DND-41 (cell line): ENCODE results near the gene ROBO2.

ENCODE experiments used
- ATAC-seq: fragments of 200-7000 bp; cut with Tn5 transposase; 3 replicates; pipeline ENCODE4 v1.9.1; 2021; ENCODE audit warnings: low read depth; ENCODE audit not compliant: insufficient read depth
- DNase-seq: peaks from one replicate; pipeline ENCODE4 v3.0.0-alpha.2; 2020
- H2AFZ ChIP-seq: 2 replicates; pipeline ENCODE4 v1.6.0; 2012; ENCODE audit warnings: low read depth, low read length
- H3K27ac ChIP-seq: 2 replicates; pipeline ENCODE4 v1.5.1; 2012; ENCODE audit warnings: low read length, inconsistent platforms
- H3K27me3 ChIP-seq: fragments of 200-600 bp; sonication (generic); 2 replicates; pipeline ENCODE4 v1.6.0; 2012; ENCODE audit warnings: low read length, mild to moderate bottlenecking, inconsistent platforms; ENCODE audit not compliant: insufficient read depth, poor library complexity
- H3K36me3 ChIP-seq: 2 replicates; pipeline ENCODE4 v1.5.1; 2012; ENCODE audit warnings: low read length, inconsistent platforms; ENCODE audit not compliant: insufficient read depth
- H3K4me1 ChIP-seq: 2 replicates; pipeline ENCODE4 v1.5.1; 2012; ENCODE audit warnings: mild to moderate bottlenecking, low read length; ENCODE audit not compliant: insufficient read depth
- H3K4me2 ChIP-seq: 2 replicates; pipeline ENCODE4 v1.6.0; 2012; ENCODE audit warnings: mild to moderate bottlenecking, moderate library complexity, low read length, inconsistent platforms; ENCODE audit not compliant: insufficient read depth
- H3K4me3 ChIP-seq, 2 experiments: fragments of 200-600 bp in 1 of 2; shearing (Covaris generic) in 1 of 2; 2 replicates each; pipeline ENCODE4 v1.5.1; 2012 to 2016; ENCODE audit warnings: inconsistent platforms in 2 of 2, low read length in 2 of 2, mild to moderate bottlenecking in 2 of 2, low read depth in 1 of 2, moderate library complexity in 1 of 2
- H3K79me2 ChIP-seq: 2 replicates; pipeline ENCODE4 v1.6.0; 2012; ENCODE audit warnings: low read length, inconsistent platforms; ENCODE audit not compliant: insufficient read depth
- H3K9ac ChIP-seq: 2 replicates; pipeline ENCODE4 v1.6.0; 2012; ENCODE audit warnings: low read depth, mild to moderate bottlenecking, inconsistent platforms, low read length, moderate library complexity
- H3K9me3 ChIP-seq: 2 replicates; pipeline ENCODE4 v1.5.1; 2012; ENCODE audit warnings: low read length, moderate library complexity, mild to moderate bottlenecking, inconsistent platforms; ENCODE audit not compliant: insufficient read depth, severe bottlenecking
- H4K20me1 ChIP-seq: 2 replicates; pipeline ENCODE4 v1.6.0; 2012; ENCODE audit warnings: low read length; ENCODE audit not compliant: insufficient read depth
- EZH2 ChIP-seq: IDR thresholded peaks from 3 replicates; pipeline ENCODE4 v1.6.1; 2012; ENCODE audit warnings: borderline replicate concordance, low read depth, mild to moderate bottlenecking, moderate library complexity, low read length, inconsistent platforms; ENCODE audit not compliant: severe bottlenecking
- TF ChIP-seq, protein P1 (sequence below): IDR thresholded peaks from 2 replicates; pipeline ENCODE4 v1.5.1; 2012; ENCODE audit warnings: borderline replicate concordance, low read length, moderate library complexity, mild to moderate bottlenecking; ENCODE audit not compliant: poor library complexity, severe bottlenecking; ENCODE audit errors: extremely low read depth

The ROBO2 gene

DNA sequence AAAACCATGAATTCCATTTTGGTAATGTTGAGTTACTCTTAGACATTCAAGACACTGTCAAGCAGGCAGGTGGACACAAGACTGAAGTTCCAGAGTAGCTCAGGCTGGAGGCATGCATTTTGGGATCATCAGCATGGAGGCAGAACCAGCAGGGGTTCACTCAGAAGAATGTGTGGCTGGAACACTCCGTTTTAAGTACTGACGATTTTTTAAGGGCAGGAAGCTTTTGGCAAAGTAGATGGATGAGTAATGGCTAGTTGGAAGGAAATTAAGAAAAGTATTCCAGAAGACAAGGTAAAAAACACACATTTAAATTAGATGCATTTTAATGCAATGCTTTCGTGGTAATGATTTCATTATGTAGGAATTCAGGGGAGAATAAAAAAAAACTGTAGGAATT is 420.4 kb downstream of the ROBO2 start:
- no peaks in the 10 kb centered on the region for H3K9me3 ChIP-seq
- no peaks in the 10 kb centered on the region for H3K36me3 ChIP-seq
- H3K79me2 ChIP-seq, result no peaks in the 10 kb centered on the region
- no peak for ATAC-seq
- H2AFZ ChIP-seq, result no peak overlapping the region
- TF ChIP-seq EZH2, result no peak
- TF ChIP-seq, protein P1, sequence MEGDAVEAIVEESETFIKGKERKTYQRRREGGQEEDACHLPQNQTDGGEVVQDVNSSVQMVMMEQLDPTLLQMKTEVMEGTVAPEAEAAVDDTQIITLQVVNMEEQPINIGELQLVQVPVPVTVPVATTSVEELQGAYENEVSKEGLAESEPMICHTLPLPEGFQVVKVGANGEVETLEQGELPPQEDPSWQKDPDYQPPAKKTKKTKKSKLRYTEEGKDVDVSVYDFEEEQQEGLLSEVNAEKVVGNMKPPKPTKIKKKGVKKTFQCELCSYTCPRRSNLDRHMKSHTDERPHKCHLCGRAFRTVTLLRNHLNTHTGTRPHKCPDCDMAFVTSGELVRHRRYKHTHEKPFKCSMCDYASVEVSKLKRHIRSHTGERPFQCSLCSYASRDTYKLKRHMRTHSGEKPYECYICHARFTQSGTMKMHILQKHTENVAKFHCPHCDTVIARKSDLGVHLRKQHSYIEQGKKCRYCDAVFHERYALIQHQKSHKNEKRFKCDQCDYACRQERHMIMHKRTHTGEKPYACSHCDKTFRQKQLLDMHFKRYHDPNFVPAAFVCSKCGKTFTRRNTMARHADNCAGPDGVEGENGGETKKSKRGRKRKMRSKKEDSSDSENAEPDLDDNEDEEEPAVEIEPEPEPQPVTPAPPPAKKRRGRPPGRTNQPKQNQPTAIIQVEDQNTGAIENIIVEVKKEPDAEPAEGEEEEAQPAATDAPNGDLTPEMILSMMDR, result no peak
- no peak overlapping the region for H3K4me3 ChIP-seq
- no peak overlapping the region for H3K9ac ChIP-seq
- H3K4me1 ChIP-seq, result no peaks in the 10 kb centered on the region
- no peak for DNase-seq
- no peaks in the 10 kb centered on the region for H4K20me1 ChIP-seq
- H3K27me3 ChIP-seq, result no peaks in the 10 kb centered on the region
- H3K4me2 ChIP-seq, result no peak overlapping the region
- no peak overlapping the region for H3K27ac ChIP-seq

DNA sequence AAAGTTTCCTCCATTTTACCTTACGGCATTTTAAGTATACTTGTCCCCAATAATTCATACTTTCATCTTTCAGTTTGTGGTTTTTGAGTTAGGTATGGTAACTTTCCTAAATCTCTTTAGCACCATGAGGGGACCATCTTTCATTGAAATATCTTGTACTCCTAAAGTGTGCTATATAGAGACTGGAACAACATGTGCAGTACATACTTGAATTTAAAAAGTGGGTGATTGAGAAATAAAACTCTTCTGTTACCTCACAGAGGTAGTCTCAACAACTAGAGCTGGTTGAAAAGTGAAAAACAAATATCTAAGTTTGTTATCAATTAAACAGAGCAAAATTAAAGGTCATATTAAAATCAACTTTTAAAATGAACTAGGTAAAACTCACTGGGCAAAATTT is 423.1 kb downstream of the ROBO2 start:
- H3K79me2 ChIP-seq, result no peaks in the 10 kb centered on the region
- H2AFZ ChIP-seq, result no peak overlapping the region
- H3K4me1 ChIP-seq, result no peaks in the 10 kb centered on the region
- H3K27me3 ChIP-seq, result no peaks in the 10 kb centered on the region
- H3K27ac ChIP-seq, result no peak overlapping the region
- no peak overlapping the region for H3K4me2 ChIP-seq
- no peak overlapping the region for H3K4me3 ChIP-seq
- no peaks in the 10 kb centered on the region for H3K36me3 ChIP-seq
- TF ChIP-seq EZH2, result no peak
- TF ChIP-seq, protein P1, result no peak
- H3K9ac ChIP-seq, result no peak overlapping the region
- no peaks in the 10 kb centered on the region for H4K20me1 ChIP-seq
- ATAC-seq (no peak), DNase-seq (no peak)
- no peaks in the 10 kb centered on the region for H3K9me3 ChIP-seq

DNA sequence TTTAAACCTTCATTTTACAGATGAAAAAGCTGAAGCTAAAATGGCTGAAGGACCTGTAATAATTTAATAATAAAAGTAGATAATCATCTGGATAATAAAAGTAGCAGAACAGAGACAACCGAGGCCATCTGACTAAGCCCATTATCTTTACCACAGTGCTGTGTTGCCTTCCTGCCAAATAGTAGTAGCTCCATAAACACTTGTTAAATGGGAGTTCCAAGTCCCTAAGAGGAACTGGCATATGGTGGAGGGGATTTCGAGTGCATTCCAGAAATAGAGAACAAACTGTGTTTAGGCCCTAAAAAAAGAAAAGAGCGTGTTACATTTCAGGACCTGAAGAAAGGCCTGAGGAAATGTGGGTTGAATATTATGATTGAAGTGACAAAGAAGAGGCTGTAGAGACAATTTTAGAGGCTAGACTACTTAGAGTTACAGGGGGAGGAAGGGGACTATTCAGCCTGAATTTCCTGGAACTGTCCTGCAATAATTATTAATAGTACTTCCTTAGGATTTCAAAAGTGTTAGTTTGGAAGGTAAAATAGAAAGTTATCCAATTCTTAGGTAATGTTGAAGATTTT is 424.3 kb downstream of the ROBO2 start:
- Histone ChIP-seq H3K4me2 (no peak overlapping the region), H3K4me1 (no peaks in the 10 kb centered on the region), H3K27me3 (no peaks in the 10 kb centered on the region), H3K9me3 (no peaks in the 10 kb centered on the region), H2AFZ (no peak overlapping the region), H4K20me1 (no peaks in the 10 kb centered on the region), H3K4me3 (no peak overlapping the region), H3K79me2 (no peaks in the 10 kb centered on the region), H3K27ac (no peak overlapping the region), H3K9ac (no peak overlapping the region), H3K36me3 (no peaks in the 10 kb centered on the region)
- no peak for TF ChIP-seq EZH2
- TF ChIP-seq, protein P1, result no peak
- ATAC-seq, result no peak
- no peak for DNase-seq

DNA sequence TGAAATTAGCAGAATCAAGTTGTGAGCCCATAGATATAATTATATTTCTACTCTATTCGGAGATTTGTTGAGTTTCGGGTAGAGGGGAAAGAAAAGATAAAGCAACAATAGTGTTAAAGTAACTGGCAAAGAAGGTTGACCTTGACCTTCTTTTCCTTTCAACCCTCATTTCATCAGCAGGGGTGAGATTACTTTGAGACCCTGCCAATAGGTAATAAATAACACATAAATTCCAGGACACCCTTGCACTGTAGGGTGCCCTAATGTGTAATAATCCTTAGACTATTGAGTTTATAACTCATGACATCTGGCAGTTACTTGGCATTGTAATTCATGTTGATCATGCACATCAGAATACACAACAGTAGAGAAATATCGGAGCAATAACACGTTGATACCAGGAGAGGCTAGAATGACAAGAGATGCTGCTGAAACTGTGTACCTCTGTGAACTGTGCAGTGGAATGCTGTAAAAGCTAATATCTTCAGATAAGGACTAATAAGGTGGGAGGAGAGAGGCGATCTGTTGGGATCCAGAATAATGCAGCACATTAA is 426.7 kb downstream of the ROBO2 start:
- Histone ChIP-seq H3K79me2 (no peaks in the 10 kb centered on the region), H3K27ac (no peak overlapping the region), H3K27me3 (no peaks in the 10 kb centered on the region), H3K9me3 (no peaks in the 10 kb centered on the region), H3K4me1 (no peaks in the 10 kb centered on the region), H4K20me1 (no peaks in the 10 kb centered on the region), H3K4me3 (no peak overlapping the region), H3K4me2 (no peak overlapping the region), H2AFZ (no peak overlapping the region), H3K36me3 (no peaks in the 10 kb centered on the region), H3K9ac (no peak overlapping the region)
- DNase-seq, result no peak
- no peak for TF ChIP-seq EZH2
- TF ChIP-seq, protein P1, result no peak
- no peak for ATAC-seq
